IPS-NIHi7 (cell line): ENCODE data around the gene CIB4.

Experiments
- DNase-seq: peaks from one replicate; pipeline ENCODE4 v3.0.0; 2012; ENCODE audit warnings: mixed read lengths; ENCODE audit errors: extremely low spot score

Gene CIB4

GRCh38 chr2:26640781-26641564 is at the start of gene CIB4:
Gene CIB4 (minus strand): TSS chr2:26641366. CDS start chr2:26641314, 52 bp downstream.
- DNase-seq: no peak

DNA sequence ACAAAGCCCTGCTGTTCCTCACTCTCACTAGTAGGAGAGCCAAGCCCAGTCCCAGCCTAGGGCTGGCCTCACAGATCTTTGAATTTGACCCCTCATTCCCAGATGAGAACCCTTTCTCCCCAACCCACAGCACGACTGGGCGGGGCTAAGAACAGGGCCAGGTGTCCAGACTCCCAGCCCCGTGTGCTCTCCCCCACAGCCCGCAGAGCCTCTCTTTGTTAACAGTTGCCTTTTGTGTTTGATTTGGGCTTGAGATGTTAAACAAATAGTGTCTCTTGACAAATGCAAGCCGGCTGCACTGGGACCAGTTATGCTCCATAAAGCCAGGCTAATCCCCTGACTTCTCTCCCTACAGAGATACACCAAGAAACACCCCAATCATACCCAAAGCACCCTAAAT is 46.6 kb upstream of the CIB4 start:
- no peak for DNase-seq

- no peak for DNase-seq
Observed at GRCh38 chr2:26687328-26687727, 46.2 kb upstream of the CIB4 start.

- DNase-seq: no peak
Observed at GRCh38 chr2:26685989-26686839, 45.0 kb upstream of the CIB4 start.

- DNase-seq: no peak
Observed at GRCh38 chr2:26685341-26685740, 44.2 kb upstream of the CIB4 start.

DNA sequence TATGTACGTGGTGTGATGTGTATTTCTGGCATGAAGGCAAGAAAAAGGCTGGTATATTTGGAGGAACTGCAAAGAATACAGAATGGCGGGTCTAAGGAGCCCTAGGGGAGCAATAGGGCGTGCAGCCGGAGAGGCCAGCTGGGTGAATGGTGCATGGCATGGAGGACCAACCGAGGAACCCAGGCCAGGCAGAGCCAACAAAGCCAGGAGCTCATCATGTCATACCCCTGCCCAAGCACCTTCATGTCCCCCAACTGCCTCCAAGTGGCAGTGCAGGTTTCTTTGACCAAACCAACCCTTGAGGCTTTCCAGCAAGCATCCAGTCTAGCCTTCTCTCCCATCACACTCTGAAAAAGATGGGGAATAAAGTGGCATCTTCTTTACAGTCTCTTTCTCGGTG is 42.4 kb upstream of the CIB4 start:
- DNase-seq: no peak

DNA sequence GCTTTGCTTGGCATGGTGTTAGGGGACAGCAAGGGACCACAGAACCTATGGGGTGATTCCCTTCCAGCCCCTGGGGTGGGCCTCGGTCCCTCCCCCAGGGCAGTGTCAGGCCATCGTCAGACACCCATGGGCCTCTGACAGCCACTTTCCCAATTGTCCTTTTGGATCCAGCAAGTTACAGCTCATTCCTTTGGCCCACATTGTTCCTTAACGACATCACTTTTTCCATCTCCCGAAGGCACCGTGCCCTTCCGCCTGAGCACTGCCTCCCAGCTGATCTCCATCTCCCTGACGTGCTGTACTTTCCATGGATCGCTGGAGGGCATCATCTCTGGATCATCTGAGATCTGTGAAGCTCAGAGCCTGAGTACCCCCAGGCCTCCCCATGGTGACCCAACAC is 41.0 kb upstream of the CIB4 start:
- no peak for DNase-seq

DNA sequence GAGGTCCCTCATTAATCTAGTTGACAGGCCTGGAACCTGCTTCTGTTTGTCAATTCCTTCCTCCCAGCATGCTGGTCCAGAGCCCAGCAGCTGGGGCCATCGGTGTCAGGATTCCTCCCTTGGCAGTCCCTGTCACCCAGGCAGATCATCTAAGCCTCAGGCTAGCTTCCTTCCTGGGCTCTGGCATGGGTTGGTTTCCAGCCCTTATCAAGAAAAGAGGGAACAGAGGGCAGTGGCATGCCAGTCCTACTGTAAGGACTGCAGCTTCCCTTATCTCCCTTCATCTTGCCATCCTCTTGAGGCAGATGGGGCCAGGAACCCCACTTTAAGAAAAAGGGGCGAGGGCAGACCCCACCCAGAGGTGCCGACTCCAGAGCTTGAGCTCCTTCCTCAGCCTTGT is 40.5 kb upstream of the CIB4 start:
- no peak for DNase-seq

- no peak for DNase-seq
Observed at GRCh38 chr2:26679867-26680266, 38.7 kb upstream of the CIB4 start.

DNA sequence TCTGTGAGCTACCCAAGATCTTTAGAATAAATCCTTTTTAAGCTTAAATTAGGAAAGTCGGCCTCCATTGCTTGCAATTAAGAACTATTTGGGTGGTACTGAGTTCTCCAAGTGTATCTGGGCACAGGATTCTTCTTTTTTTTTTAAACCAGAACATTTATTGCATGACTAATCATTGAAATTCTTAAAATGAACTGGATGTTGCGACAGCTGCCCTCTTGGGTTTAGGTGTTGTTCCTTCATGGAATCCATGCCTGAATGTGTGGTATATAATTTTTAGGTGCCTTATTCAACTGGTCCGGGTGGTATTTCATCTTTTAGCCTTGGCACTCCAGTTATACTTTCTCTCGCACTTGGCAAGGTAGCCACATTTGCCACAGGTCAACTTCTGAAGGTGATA is 36.9 kb upstream of the CIB4 start:
- DNase-seq: no peak

DNA sequence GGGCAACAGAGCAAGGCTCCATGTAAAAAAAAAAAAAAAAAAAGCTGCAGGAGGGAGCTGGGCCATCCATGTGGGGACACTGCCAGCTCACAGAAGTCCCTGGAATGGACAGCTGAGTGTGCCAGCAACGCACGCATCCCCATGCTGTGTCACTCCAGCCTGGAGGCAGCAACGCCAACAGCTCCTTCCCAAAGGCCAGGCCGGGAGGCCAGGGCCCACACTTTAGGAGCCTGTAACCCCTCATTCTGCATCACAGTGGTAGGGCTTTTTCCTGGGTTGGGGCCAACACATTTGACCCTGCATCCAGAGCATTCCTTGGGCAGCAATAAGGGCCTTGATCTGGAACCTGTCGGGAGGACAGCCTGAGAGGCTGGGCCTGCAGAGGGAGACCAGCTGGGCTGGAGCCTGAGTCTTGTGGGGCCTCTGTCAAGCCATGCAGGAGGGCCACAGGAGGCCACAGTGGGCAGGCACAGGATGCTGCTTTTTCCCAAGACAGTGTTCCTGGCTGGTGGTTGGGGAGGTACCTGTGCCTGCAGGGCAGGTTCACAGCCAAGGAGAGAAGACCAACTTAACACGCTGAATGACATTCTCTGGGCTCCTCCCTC is 34.6 kb upstream of the CIB4 start:
- DNase-seq: no peak

DNA sequence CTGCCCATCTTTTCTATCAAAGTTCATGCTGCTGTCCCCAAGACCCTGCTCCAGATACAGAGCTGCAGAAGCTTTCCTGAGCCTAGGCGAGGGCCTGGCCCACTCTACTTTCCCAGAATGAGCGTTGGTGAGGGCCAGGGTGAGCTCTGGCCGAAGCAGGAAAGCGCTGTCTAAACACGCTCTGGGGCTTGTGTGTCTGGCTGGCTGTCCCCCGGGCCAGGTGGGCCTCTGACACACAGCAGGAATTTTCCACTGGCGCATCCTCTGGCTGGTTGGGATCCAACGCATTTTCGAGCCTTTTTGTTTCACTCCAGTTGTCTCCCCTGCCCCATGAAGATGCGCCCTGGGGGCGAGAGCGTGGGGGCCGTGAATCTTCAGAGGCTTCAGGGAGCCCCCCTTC is 33.6 kb upstream of the CIB4 start:
- DNase-seq: no peak

DNA sequence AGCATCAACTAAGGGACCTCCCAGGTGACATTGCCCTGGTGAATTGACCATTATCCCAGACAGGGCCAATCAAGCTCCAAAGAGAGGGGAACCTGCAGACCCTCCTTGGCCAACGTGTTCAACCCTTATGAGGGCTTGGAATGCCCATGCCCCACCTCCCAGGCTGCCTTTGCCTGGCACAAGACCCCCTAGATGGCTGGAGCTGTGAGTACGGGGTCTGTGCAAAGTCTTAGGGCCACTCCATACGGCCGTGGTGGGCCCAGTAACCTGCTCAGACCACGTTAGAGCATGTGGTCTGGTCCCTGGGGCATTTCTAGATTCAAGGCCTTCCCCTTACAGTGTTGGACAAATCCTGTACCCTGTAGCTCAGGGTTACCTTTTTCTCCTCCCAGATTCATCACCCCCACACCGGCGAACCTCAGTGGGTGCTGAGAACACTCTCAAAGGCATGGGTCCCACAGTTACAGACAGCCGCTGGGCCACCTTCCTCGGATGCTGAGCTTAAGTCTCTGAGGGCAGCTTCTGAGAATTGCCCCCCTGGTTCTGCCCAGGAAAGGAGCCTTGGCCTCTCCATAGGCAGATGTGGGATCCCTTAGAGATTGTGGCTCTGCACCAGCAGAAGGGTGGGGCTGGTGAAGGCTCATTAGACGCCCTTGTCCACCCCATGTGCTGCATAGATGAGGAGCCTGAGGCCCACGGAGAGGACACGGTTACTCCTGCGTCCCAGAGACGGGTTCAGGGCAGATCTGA is 33.0 kb upstream of the CIB4 start:
- no peak for DNase-seq

- DNase-seq: no peak
Observed at GRCh38 chr2:26672818-26673393, 31.7 kb upstream of the CIB4 start.

GRCh38 chr2:26672112-26672817 is 31.1 kb upstream of the CIB4 start:
- DNase-seq: no peak

DNA sequence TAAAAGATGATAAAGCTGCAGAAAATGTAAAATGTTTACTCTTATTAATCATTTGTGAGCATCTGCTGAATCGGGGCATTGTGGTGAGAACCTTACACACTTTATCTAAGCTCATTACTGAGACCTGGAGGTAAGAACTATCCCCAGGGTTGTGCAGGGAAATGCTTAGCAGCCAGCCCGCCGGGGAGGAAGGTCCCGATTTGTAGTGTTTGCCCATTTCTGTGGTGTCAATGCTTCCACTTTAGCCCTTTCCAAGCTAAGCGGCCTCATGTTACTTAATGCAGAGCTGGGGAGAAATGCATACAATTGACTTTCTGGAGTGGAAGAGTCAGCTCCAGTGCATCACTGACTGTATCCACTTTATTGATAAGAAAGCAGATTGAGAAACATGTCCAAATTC is 30.5 kb upstream of the CIB4 start:
- no peak for DNase-seq

GRCh38 chr2:26670931-26671460 is 29.8 kb upstream of the CIB4 start:
- no peak for DNase-seq

- no peak for DNase-seq
Observed at GRCh38 chr2:26670171-26670570, 29.0 kb upstream of the CIB4 start.

DNA sequence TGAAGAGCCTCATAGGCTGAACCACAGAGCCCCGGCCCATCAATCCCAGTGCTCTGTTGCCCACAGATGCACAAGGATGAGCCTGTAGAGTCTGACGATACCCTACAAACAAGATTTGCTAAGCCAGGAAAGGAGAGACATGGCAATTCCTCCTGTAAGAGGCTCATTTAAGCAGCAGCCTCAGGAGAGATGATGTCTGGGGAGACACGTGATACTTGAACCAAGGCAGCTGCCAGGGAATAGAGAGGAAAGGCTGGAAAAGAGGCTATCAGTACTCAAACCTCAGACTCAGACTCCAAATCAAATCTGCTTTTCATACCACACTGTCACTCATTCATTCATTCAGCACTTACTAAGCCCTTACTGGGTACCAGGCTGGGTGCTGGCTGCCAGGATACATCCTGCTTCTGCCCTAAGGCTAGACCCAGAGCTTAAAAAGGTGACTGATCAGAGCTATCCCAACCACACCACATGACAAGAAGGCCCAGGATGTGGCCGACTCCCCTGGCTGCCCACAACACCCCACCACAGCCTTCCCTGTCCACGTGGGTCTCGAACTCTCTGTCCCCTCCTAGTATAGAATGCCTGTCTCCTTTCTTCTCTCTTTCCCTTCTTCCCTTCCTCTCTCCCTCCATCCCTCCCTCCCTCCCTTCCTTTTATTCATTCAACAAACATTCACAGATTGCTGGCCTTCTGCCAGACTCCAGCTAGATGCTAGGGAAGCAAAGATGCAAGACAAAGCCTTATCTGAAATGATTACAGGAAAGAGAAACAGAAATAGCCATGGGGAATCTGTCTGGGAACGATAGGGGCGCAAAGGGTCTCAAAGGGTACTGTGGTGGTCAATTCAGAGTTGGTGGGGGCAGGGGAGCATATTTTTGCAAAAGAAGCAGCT is 27.9 kb upstream of the CIB4 start:
- no peak for DNase-seq

- DNase-seq: no peak
Observed at GRCh38 chr2:26668041-26668440, 26.9 kb upstream of the CIB4 start.
